ENCODE measurements around the gene PRKAB2.

GRCh38 chr1:147169171-147169570 lies 3.1 kb downstream of the PRKAB2 start:
- TF ChIP-seq CTCF (conservative IDR thresholded peaks at IDR 0.05 in 1 of 2, IDR thresholded peaks at IDR 0.05 in 1 of 2; ENCODE audit: extremely low read depth in 1 of 2, insufficient read depth in 1 of 2, low read depth in 1 of 2, low read length in 2 of 2): no peak
- no peak for TF ChIP-seq EZH2 (IDR thresholded peaks at IDR 0.05; ENCODE audit: borderline replicate concordance, low read length)
